GM23248 (cell line): ENCODE results near the gene YKT6. TPM values are rescaled to one million over a fixed set of nuclear protein-coding genes. Genes with fewer than 3 reads are reported as not detected.

Experiments
- DNase-seq: peaks from one replicate; pipeline ENCODE4 v3.0.0-alpha.2; 2015
- H2AFZ ChIP-seq: fragments of 200-600 bp; sonication (generic); 2 replicates; pipeline ENCODE4 v1.6.1; 2016; ENCODE audit warnings: antibody characterized with exemption
- H3F3A ChIP-seq: fragments of 200-600 bp; sonication (generic); 2 replicates; pipeline ENCODE4 v1.6.1; 2016; ENCODE audit warnings: mild to moderate bottlenecking, antibody characterized with exemption, mixed run types; ENCODE audit not compliant: insufficient read depth
- H3K27ac ChIP-seq: fragments of 200-600 bp; sonication (generic); 2 replicates; pipeline ENCODE4 v1.5.1; 2016; ENCODE audit warnings: mild to moderate bottlenecking
- H3K27me3 ChIP-seq: fragments of 200-600 bp; sonication (generic); replicated peaks from 2 replicates; pipeline ENCODE4 v1.6.1; 2016; ENCODE audit warnings: mild to moderate bottlenecking; ENCODE audit not compliant: insufficient read depth
- H3K36me3 ChIP-seq: fragments of 200-600 bp; sonication (generic); 2 replicates; pipeline ENCODE4 v1.6.1; 2016; ENCODE audit warnings: low read depth, mild to moderate bottlenecking
- H3K4me1 ChIP-seq: fragments of 200-600 bp; sonication (generic); 2 replicates; pipeline ENCODE4 v1.6.1; 2016; ENCODE audit warnings: mild to moderate bottlenecking; ENCODE audit not compliant: insufficient read depth
- H3K4me2 ChIP-seq: fragments of 200-600 bp; sonication (generic); one replicate; pipeline ENCODE4 v1.6.1; 2016; ENCODE audit warnings: mild to moderate bottlenecking; ENCODE audit not compliant: unreplicated experiment
- H3K4me3 ChIP-seq: fragments of 200-600 bp; sonication (generic); 2 replicates; pipeline ENCODE4 v1.5.1; 2016; ENCODE audit warnings: mild to moderate bottlenecking
- H3K79me2 ChIP-seq: fragments of 200-600 bp; sonication (generic); 2 replicates; pipeline ENCODE4 v1.6.1; 2016; ENCODE audit warnings: mild to moderate bottlenecking; ENCODE audit not compliant: insufficient read depth
- H3K9ac ChIP-seq: fragments of 200-600 bp; sonication (generic); 2 replicates; pipeline ENCODE4 v1.6.1; 2016; ENCODE audit warnings: mild to moderate bottlenecking
- H3K9me2 ChIP-seq: fragments of 200-600 bp; sonication (generic); 2 replicates; pipeline ENCODE4 v1.6.1; 2016; ENCODE audit warnings: mixed run types, mild to moderate bottlenecking, moderate library complexity; ENCODE audit not compliant: insufficient read depth
- H3K9me3 ChIP-seq: fragments of 200-600 bp; sonication (generic); one replicate; pipeline ENCODE4 v1.6.1; 2017; ENCODE audit warnings: low read depth
- H4K20me1 ChIP-seq: fragments of 200-600 bp; sonication (generic); 2 replicates; pipeline ENCODE4 v1.6.0; 2016; ENCODE audit not compliant: insufficient read depth
- EZH2 ChIP-seq: fragments of 200-600 bp; sonication (generic); IDR thresholded peaks from 2 replicates; pipeline ENCODE4 v1.6.1; 2018; ENCODE audit warnings: antibody characterized with exemption, mild to moderate bottlenecking; ENCODE audit not compliant: insufficient read depth, poor library complexity, severe bottlenecking
- EZH2phosphoT487 ChIP-seq: fragments of 200-600 bp; sonication (generic); IDR thresholded peaks from 2 replicates; pipeline ENCODE4 v1.6.1; 2018; ENCODE audit warnings: antibody characterized with exemption, moderate library complexity, mild to moderate bottlenecking, low read depth; ENCODE audit not compliant: insufficient read depth
- WGBS, 2 experiments: methylation state at CpG; one replicate each; pipeline ENCODE4 v1.1.6; 2015 to 2017; ENCODE audit warnings: low lambda C conversion rate in 2 of 2, low coverage in 1 of 2; ENCODE audit errors: missing lambda C conversion rate in 2 of 2; 5-methylcytosine and 5-hydroxymethylcytosine counted together
- in situ Hi-C: fragments of 300-500 bp; cut with MboI; formaldehyde crosslinking; loops from 2 replicates; pipeline ENCODE4 v1.15.0; 2020
- polyA plus RNA-seq: library from polyadenylated mRNA; unstranded; fragments of >200 nt; fragmentation: Nextera tagmentation; extraction: Ambion mirVana; gene quantifications from 2 replicates; pipeline ENCODE4 v1.2.1, GENCODE V29; 2016
- total RNA-seq: library from RNA; depleted of rRNA; stranded (reverse); fragments of >200 nt; shearing (Covaris generic); gene quantifications from 2 replicates; pipeline ENCODE4 v1.2.3, GENCODE V29; 2014

Gene YKT6
- total and polyA plus RNA-seq, 2 experiments from 2014 or later, result 108 to 148 TPM

DNA sequence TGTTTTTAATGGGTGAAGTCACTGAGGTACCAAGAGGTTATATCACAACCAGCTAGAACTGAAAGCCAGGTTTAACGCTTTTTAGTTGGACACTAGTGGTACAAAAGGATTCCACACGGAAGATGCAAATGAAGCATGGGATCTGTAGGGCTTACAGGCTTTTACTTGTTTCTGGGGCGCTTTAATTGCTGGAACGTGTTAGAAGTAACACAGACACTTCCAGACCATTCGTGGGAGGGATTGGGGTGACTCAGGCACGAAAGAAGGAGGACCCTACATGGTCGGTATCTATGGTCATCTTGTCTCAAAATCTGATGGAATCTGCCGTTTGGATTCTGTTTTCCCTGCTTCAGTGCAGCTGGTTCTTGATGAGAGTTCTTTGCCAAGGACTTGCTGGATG is 1.0 kb downstream of the YKT6 start:
- Histone ChIP-seq H3F3A (peaks cover 20% of the 10 kb centered on the region), H2AFZ (peak overlapping the region; percentile 83; the same call in 1 of the 2 replicates), H3K4me3 (peak overlapping the region; percentile 88), H3K27ac (peak overlapping the region; percentile 84), H3K9me2 (no peaks in the 10 kb centered on the region), H3K36me3 (peaks cover 21% of the 10 kb centered on the region; the same call in 1 of the 2 replicates), H3K4me1 (peaks cover 15% of the 10 kb centered on the region), H3K27me3 (no peaks in the 10 kb centered on the region), H3K4me2 (peak overlapping the region; percentile 91), H3K79me2 (peaks cover 61% of the 10 kb centered on the region), H3K9me3 (no peaks in the 10 kb centered on the region), H4K20me1 (peaks cover 11% of the 10 kb centered on the region), H3K9ac (peak overlapping the region; percentile 97)
- 1 to 2% methylated on average over 8 of the region's 8 CpGs for WGBS, 2 experiments
- in situ Hi-C loops, result no loop called here
- DNase-seq, result peak; percentile 69
- TF ChIP-seq EZH2 (no peak), EZH2phosphoT487 (no peak)

GRCh38 chr7:44206008-44206407 is 5.2 kb downstream of the YKT6 start:
- no peaks in the 10 kb centered on the region for H3K9me3 ChIP-seq
- H3K4me1 ChIP-seq, result peaks cover 15% of the 10 kb centered on the region
- H3F3A ChIP-seq, result peaks cover 20% of the 10 kb centered on the region
- no peaks in the 10 kb centered on the region for H3K9me2 ChIP-seq
- H3K27me3 ChIP-seq, result no peaks in the 10 kb centered on the region
- no peak overlapping the region for H3K4me2 ChIP-seq
- H3K79me2 ChIP-seq, result peaks cover 91% of the 10 kb centered on the region
- H2AFZ ChIP-seq, result no peak overlapping the region
- TF ChIP-seq EZH2phosphoT487 (no peak), EZH2 (no peak)
- no peak overlapping the region for H3K4me3 ChIP-seq
- 94 to 99% methylated on average over 5 of the region's 5 CpGs for whole genome bisulfite sequencing, 2 experiments
- no peak overlapping the region for H3K9ac ChIP-seq
- in situ Hi-C loops, result no loop called here
- no peak overlapping the region for H3K27ac ChIP-seq
- peaks cover 11% of the 10 kb centered on the region for H4K20me1 ChIP-seq
- H3K36me3 ChIP-seq, result peaks cover 60% of the 10 kb centered on the region
- no peak for DNase-seq

DNA sequence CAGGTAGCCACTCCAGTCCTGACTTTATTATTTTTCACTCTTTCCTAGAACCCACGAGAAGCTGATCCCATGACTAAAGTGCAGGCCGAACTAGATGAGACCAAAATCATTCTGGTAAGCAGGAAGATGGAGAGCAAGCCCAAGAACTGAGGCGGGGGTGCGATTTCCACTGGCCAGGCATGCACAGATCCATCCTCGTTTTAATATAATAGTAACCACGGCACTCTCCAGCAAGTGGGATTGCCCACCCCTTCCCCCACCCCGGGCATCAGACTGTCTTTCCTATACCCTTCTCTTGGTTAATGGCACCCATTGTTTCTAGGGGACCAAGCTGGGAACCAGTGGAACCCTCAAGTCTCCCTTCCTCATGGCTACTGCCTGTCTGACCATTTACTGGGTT is 7.3 kb downstream of the YKT6 start:
- Histone ChIP-seq H3K27ac (no peak overlapping the region), H2AFZ (no peak overlapping the region), H3K9ac (no peak overlapping the region), H3K4me1 (peaks cover 11% of the 10 kb centered on the region), H3K27me3 (no peaks in the 10 kb centered on the region), H3K36me3 (peaks cover 72% of the 10 kb centered on the region), H3K79me2 (peaks cover 70% of the 10 kb centered on the region), H3K9me3 (no peaks in the 10 kb centered on the region), H4K20me1 (peaks cover 5% of the 10 kb centered on the region; the same call in 1 of the 2 replicates), H3K4me3 (no peak overlapping the region), H3F3A (peaks cover 10% of the 10 kb centered on the region; the same call in 1 of the 2 replicates), H3K9me2 (no peaks in the 10 kb centered on the region), H3K4me2 (no peak overlapping the region)
- no peak for DNase-seq
- in situ Hi-C loops, result no loop called here
- 92 to 94% methylated on average over 7 of the region's 7 CpGs for WGBS, 2 experiments
- TF ChIP-seq EZH2phosphoT487 (no peak), EZH2 (no peak)

DNA sequence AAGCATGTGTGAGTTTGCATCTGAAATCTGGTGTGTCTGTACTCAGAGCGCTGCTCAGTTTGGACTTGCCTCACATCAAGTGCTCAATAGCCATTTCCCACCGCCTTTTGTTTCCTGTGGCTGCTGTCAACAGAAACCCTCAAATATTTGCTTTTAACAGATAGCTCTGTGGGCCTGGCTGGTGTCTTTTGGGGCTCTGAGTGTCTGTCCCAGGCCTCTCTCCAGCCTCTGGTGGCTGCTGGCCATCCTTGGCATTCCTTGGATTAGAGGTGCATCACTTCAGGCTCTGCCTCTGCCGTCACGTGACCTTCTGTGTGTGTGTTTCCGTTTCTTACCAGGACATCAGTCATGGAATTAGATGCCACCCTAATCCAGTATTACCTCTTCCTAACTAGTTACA is 9.3 kb downstream of the YKT6 start:
- Histone ChIP-seq H3K9me3 (no peaks in the 10 kb centered on the region), H3F3A (peaks cover 5% of the 10 kb centered on the region), H3K4me3 (no peak overlapping the region), H3K27ac (no peak overlapping the region), H3K36me3 (peaks cover 67% of the 10 kb centered on the region), H2AFZ (no peak overlapping the region), H4K20me1 (no peaks in the 10 kb centered on the region), H3K4me2 (no peak overlapping the region), H3K79me2 (peaks cover 50% of the 10 kb centered on the region), H3K4me1 (no peaks in the 10 kb centered on the region), H3K27me3 (no peaks in the 10 kb centered on the region), H3K9me2 (no peaks in the 10 kb centered on the region), H3K9ac (no peak overlapping the region)
- no peak for DNase-seq
- in situ Hi-C loops, result no loop called here
- 95 to 97% methylated on average over 5 of the region's 5 CpGs for WGBS, 2 experiments
- TF ChIP-seq EZH2phosphoT487, result no peak
- no peak for TF ChIP-seq EZH2
